Posterior cingulate gyrus (tissue), 11 donors: Measurements from ENCODE around the gene MYD88.
"Not testable (repeated sequence)": the region's sequence is repeated elsewhere in the genome, so short reads cannot be mapped to it uniquely, and the experiment has no call there.

Experiments
- DNase-seq, 10 donors: peaks; one replicate each; pipeline versions ENCODE4 v3.0.0 to v3.0.0-alpha.2; 2020 to 2021; ENCODE audit warnings: mixed read lengths in 3 of 10
- intact Hi-C: fragments of 100-400 bp; cut with DNase I; formaldehyde crosslinking; loops from one replicate; pipeline ENCODE4 v1.15.1; 2023

Gene MYD88

GRCh38 chr3:38124324-38125122 lies 13.9 kb upstream of the MYD88 start:
- DNase-seq: peak in 1 of 10 donors; percentile 68
- intact Hi-C loops: no loop called here

GRCh38 chr3:38125305-38126120 lies 12.9 kb upstream of the MYD88 start:
- DNase-seq: peak in 1 of 10 donors; percentile 35
- intact Hi-C loops: no loop called here

GRCh38 chr3:38126121-38126892 lies 12.2 kb upstream of the MYD88 start:
- intact Hi-C loops: no loop called here
- peak in 2 of 10 donors; percentile 43 to 50 for DNase-seq

GRCh38 chr3:38127611-38128302 lies 10.7 kb upstream of the MYD88 start:
- intact Hi-C loops: no loop called here
- DNase-seq: peak in 1 of 10 donors; percentile 19

- intact Hi-C loops: no loop called here
- DNase-seq: no peak
These were observed 10.2 kb upstream of the MYD88 start for GRCh38 chr3:38128303-38128655.

- peak in 2 of 10 donors; percentile 30 to 53 for DNase-seq
- intact Hi-C loops: no loop called here
These were observed 9.4 kb upstream of the MYD88 start for GRCh38 chr3:38129058-38129457.

- DNase-seq: peak in 1 of 10 donors; percentile 24
- intact Hi-C loops: no loop called here
These were observed 7.8 kb upstream of the MYD88 start for GRCh38 chr3:38130631-38131065.

GRCh38 chr3:38131621-38132369 lies 6.7 kb upstream of the MYD88 start:
- DNase-seq: peak in 3 of 10 donors; percentile 35 to 77 (median 72)
- intact Hi-C loops: no loop called here

- DNase-seq: peak in 1 of 10 donors; percentile 10
- intact Hi-C loops: no loop called here
These were observed 5.3 kb upstream of the MYD88 start for GRCh38 chr3:38133209-38133556.

GRCh38 chr3:38133557-38134405 lies 4.7 kb upstream of the MYD88 start:
- peak in 1 of 10 donors; percentile 29 for DNase-seq
- intact Hi-C loops: no loop called here

GRCh38 chr3:38134517-38135143 lies 3.8 kb upstream of the MYD88 start:
- intact Hi-C loops: not testable (repeated sequence)
- peak in 1 of 10 donors; percentile 7 for DNase-seq

GRCh38 chr3:38135621-38136277 lies 2.7 kb upstream of the MYD88 start:
- intact Hi-C loops: loop anchor here (2.0 kb wide), 2 partner anchors 29 to 361 kb away; partner anchors contain the start of genes EXOG and OXSR1
- not testable (repeated sequence) for DNase-seq

- intact Hi-C loops: loop anchor here (2.0 kb wide), 2 partner anchors 28 to 360 kb away; partner anchors contain the start of genes EXOG and OXSR1
- DNase-seq: no peak
These were observed 2.1 kb upstream of the MYD88 start for GRCh38 chr3:38136393-38136776.

- DNase-seq: peak; percentile 98 to 100 (median 100)
- intact Hi-C loops: loop anchor here (2.0 kb wide), 2 partner anchors 28 to 360 kb away; partner anchors contain the start of genes EXOG and OXSR1
These were observed 1.5 kb upstream of the MYD88 start, which contains the start of gene ACAA1 for GRCh38 chr3:38136777-38137614. Gene ACAA1 (minus strand): TSS chr3:38137127. CDS start chr3:38137035, 92 bp downstream.

GRCh38 chr3:38137615-38138348 lies 679 bp upstream of the MYD88 start:
- no peak for DNase-seq

More at GRCh38 chr3:38137615-38138348, 679 bp upstream of the MYD88 start:
- intact Hi-C loops: loop anchor here (2.0 kb wide), 2 partner anchors 27 to 359 kb away; partner anchors contain the start of genes EXOG and OXSR1
